HCT116 (cell line): ENCODE results near the gene GCNT2. TPM values are rescaled to one million over a fixed set of nuclear protein-coding genes. Genes with fewer than 3 reads are reported as not detected.

Experiments
- ATAC-seq: fragments of 200-7000 bp; cut with Tn5 transposase; 2 replicates; pipeline ENCODE4 v1.9.1; 2020; ENCODE audit warnings: mild to moderate bottlenecking, moderate library complexity
- BruUV-seq: library from RNA; stranded (reverse); fragments of 400-500 nt; replicated peaks from 2 replicates; lab custom pipeline; 2021; lab: Mats Ljungman, UMichigan
- CTCF ChIA-PET: fragments of 300-600 bp; sonication (Branson Sonifier 250); formaldehyde crosslinking; loops from one replicate; lab custom pipeline; 2021; ENCODE audit warnings: antibody characterized with exemption; lab: Charles Lee
- POLR2A ChIA-PET: fragments of 300-600, 350-600 bp; sonication (Branson Sonifier 250); formaldehyde crosslinking; loops from one replicate; lab custom pipeline; 2021; ENCODE audit warnings: antibody characterized with exemption; lab: Charles Lee
- RAD21 ChIA-PET, 2 experiments: fragments of 300-600 bp; sonication (Branson Sonifier 250); formaldehyde crosslinking; loops; one replicate each; lab custom pipeline; 2023; ENCODE audit warnings: low total read pairs in 2 of 2; ENCODE audit not compliant: uncharacterized antibody in 2 of 2, unreplicated experiment in 2 of 2, low non-redundant PET in 1 of 2; lab: Charles Lee
- DNase-seq: peaks from one replicate; pipeline ENCODE4 v3.0.0-alpha.2; 2010; ENCODE audit warnings: low read depth, low spot score
- H2AFZ ChIP-seq: fragments of 200-600 bp; shearing (Covaris generic), sonication (generic); 2 replicates; pipeline ENCODE4 v1.6.1; 2017; ENCODE audit warnings: low read depth, mixed run types, mixed read lengths, antibody characterized with exemption, low read length; ENCODE audit not compliant: poor library complexity, severe bottlenecking
- H3K27ac ChIP-seq: 2 replicates; pipeline ENCODE4 v1.5.1; 2012; ENCODE audit warnings: low read depth, low read length
- H3K27me3 ChIP-seq: fragments of 200-600 bp; sonication (generic); 2 replicates; pipeline ENCODE4 v1.6.1; 2016; ENCODE audit warnings: mixed run types, low read length, mixed read lengths; ENCODE audit not compliant: insufficient read depth
- H3K36me3 ChIP-seq, 2 experiments: fragments of 200-500 bp in 1 of 2; fragments of 200-600 bp in 1 of 2; sonication (Bioruptor generic) in 1 of 2; sonication (generic) in 1 of 2; 2 replicates each; pipeline versions ENCODE4 v1.5.1 to v1.6.1; 2014 to 2016; ENCODE audit warnings: low read length in 2 of 2, inconsistent platforms in 1 of 2, mixed read lengths in 1 of 2, mixed run types in 1 of 2; ENCODE audit not compliant: insufficient read depth in 2 of 2, control insufficient read depth in 1 of 2
- H3K4me1 ChIP-seq, 2 experiments: fragments of 200-600 bp in 1 of 2; sonication (generic) in 1 of 2; 2 replicates each; pipeline versions ENCODE4 v1.5.1 to v1.6.1; 2012 to 2017; ENCODE audit warnings: low read length in 2 of 2, inconsistent platforms in 1 of 2, mild to moderate bottlenecking in 1 of 2, mixed read lengths in 1 of 2, mixed run types in 1 of 2, moderate library complexity in 1 of 2; ENCODE audit not compliant: insufficient read depth in 2 of 2, control insufficient read depth in 1 of 2
- H3K4me2 ChIP-seq: fragments of 200-600 bp; sonication (generic); 2 replicates; pipeline ENCODE4 v1.6.1; 2017; ENCODE audit warnings: mixed run types, low read length, mixed read lengths
- H3K4me3 ChIP-seq, 2 experiments: fragments of 200-600 bp in 1 of 2; sonication (generic) in 1 of 2; replicated peaks in 1 of 2; 2 replicates each; pipeline ENCODE4 v1.5.1; 2011 to 2016; ENCODE audit warnings: low read length in 2 of 2, control low read depth in 1 of 2, low read depth in 1 of 2, mild to moderate bottlenecking in 1 of 2, mixed read lengths in 1 of 2, mixed run types in 1 of 2
- H3K79me2 ChIP-seq: fragments of 200-600 bp; sonication (generic); 2 replicates; pipeline ENCODE4 v1.6.1; 2017; ENCODE audit warnings: mild to moderate bottlenecking, mixed run types, low read length, moderate library complexity, mixed read lengths; ENCODE audit not compliant: insufficient read depth
- H3K9ac ChIP-seq: fragments of 200-600 bp; sonication (generic); 2 replicates; pipeline ENCODE4 v1.6.1; 2016; ENCODE audit warnings: low read length, mixed read lengths
- H3K9me2 ChIP-seq: fragments of 200-600 bp; sonication (generic), shearing (Covaris generic); 2 replicates; pipeline ENCODE4 v1.6.1; 2017; ENCODE audit warnings: mixed run types, mild to moderate bottlenecking, moderate library complexity; ENCODE audit not compliant: insufficient read depth
- H3K9me3 ChIP-seq, 2 experiments: fragments of 200-500 bp in 1 of 2; fragments of 200-600 bp in 1 of 2; sonication (Bioruptor generic) in 1 of 2; sonication (generic) in 1 of 2; 2 replicates each; pipeline ENCODE4 v1.6.1; 2014 to 2017; ENCODE audit warnings: low read length in 2 of 2, mixed read lengths in 2 of 2, inconsistent platforms in 1 of 2, low read depth in 1 of 2, mild to moderate bottlenecking in 1 of 2, mixed run types in 1 of 2, moderate library complexity in 1 of 2; ENCODE audit not compliant: control insufficient read depth in 1 of 2, insufficient read depth in 1 of 2
- H4K20me1 ChIP-seq: fragments of 200-600 bp; sonication (generic), shearing (Covaris generic); 2 replicates; pipeline ENCODE4 v1.6.1; 2017; ENCODE audit warnings: mixed run types, mild to moderate bottlenecking, moderate library complexity; ENCODE audit not compliant: insufficient read depth
- ATF3 ChIP-seq: IDR thresholded peaks from 2 replicates; pipeline ENCODE4 v1.6.1; 2012
- CBX3 ChIP-seq: IDR thresholded peaks from 2 replicates; pipeline ENCODE4 v1.6.1; 2012; ENCODE audit warnings: low read depth
- CTCF ChIP-seq, 3 experiments: fragments of 200-600 bp in 1 of 3; sonication (generic) in 1 of 3; IDR thresholded peaks in 2 of 3; conservative IDR thresholded peaks in 1 of 3; 2 replicates each; pipeline ENCODE4 v1.5.1; 2012 to 2017; ENCODE audit warnings: low read depth in 2 of 3, low read length in 2 of 3, antibody characterized with exemption in 1 of 3, borderline replicate concordance in 1 of 3, control low read depth in 1 of 3, mild to moderate bottlenecking in 1 of 3, mixed read lengths in 1 of 3, mixed run types in 1 of 3, moderate library complexity in 1 of 3; ENCODE audit not compliant: insufficient read depth in 1 of 3
- ELF1 ChIP-seq: IDR thresholded peaks from 2 replicates; pipeline ENCODE4 v1.6.1; 2012; ENCODE audit warnings: low read depth, borderline replicate concordance
- JUND ChIP-seq: IDR thresholded peaks from 2 replicates; pipeline ENCODE4 v1.6.1; 2012
- POLR2A ChIP-seq: IDR thresholded peaks from 2 replicates; pipeline ENCODE4 v1.7.0; 2011; ENCODE audit warnings: borderline replicate concordance; ENCODE audit not compliant: insufficient read depth, insufficient read length; ENCODE audit errors: extremely low read depth
- RAD21 ChIP-seq: IDR thresholded peaks from 2 replicates; pipeline ENCODE4 v1.6.1; 2012; ENCODE audit warnings: low read depth, mild to moderate bottlenecking
- REST ChIP-seq: IDR thresholded peaks from 2 replicates; pipeline ENCODE4 v1.6.1; 2012; ENCODE audit warnings: low read depth
- SIN3A ChIP-seq: IDR thresholded peaks from 2 replicates; pipeline ENCODE4 v1.6.1; 2012; ENCODE audit warnings: low read depth
- TCF7L2 ChIP-seq: IDR thresholded peaks from 2 replicates; pipeline ENCODE4 v1.7.0; 2011; ENCODE audit warnings: borderline replicate concordance, inconsistent platforms; ENCODE audit not compliant: insufficient read depth, insufficient read length; ENCODE audit errors: extremely low read depth
- YY1 ChIP-seq: IDR thresholded peaks from 2 replicates; pipeline ENCODE4 v1.6.1; 2011; ENCODE audit warnings: low read length, low read depth, moderate library complexity, mild to moderate bottlenecking; ENCODE audit not compliant: insufficient replicate concordance; ENCODE audit errors: extremely low read depth
- ZBTB33 ChIP-seq: IDR thresholded peaks from 2 replicates; pipeline ENCODE4 v1.6.1; 2011; ENCODE audit warnings: mild to moderate bottlenecking, low read length, moderate library complexity; ENCODE audit not compliant: insufficient replicate concordance; ENCODE audit errors: extremely low read depth
- ZFX ChIP-seq: fragments of 450-650 bp; IDR thresholded peaks from 2 replicates; pipeline ENCODE4 v1.6.1; 2017
- ZNF274 ChIP-seq: fragments of 200-500 bp; sonication (Bioruptor generic); IDR thresholded peaks from 2 replicates; pipeline ENCODE4 v1.6.1; 2014; ENCODE audit warnings: mild to moderate bottlenecking, low read depth, low read length, inconsistent platforms
- intact Hi-C: fragments of 100-400 bp; cut with micrococcal nuclease; formaldehyde crosslinking; loops from 2 replicates; pipeline ENCODE4 v1.10.0; 2022
- total RNA-seq: library from RNA; stranded (reverse); gene quantifications from one replicate; pipeline ENCODE4 v1.2.1, GENCODE V29; 2021; ENCODE audit not compliant: unreplicated experiment

Gene GCNT2
- total RNA-seq, 1 experiment from 2014 or later = 0.74 TPM

GRCh38 chr6:10589983-10590382 lies 68.8 kb downstream of the GCNT2 start:
- TF ChIP-seq CBX3 (no peak), JUND (no peak), ZNF274 (no peak), YY1 (no peak), POLR2A (no peak), REST (no peak), ZBTB33 (no peak), ATF3 (no peak), SIN3A (no peak), ZFX (no peak), RAD21 (no peak), CTCF (IDR thresholded peaks at IDR 0.05 in 2 of 3, conservative IDR thresholded peaks at IDR 0.05 in 1 of 3; ENCODE audit: borderline replicate concordance in 1 of 3, insufficient read depth in 1 of 3, low read depth in 2 of 3, low read length in 2 of 3) (no peak), ELF1 (no peak), TCF7L2 (no peak)
- RAD21 ChIA-PET = no interaction called here
- H4K20me1 ChIP-seq = no peaks in the 10 kb centered on the region
- no peak overlapping the region for H3K4me3 ChIP-seq
- no peak for DNase-seq
- H3K9ac ChIP-seq = no peak overlapping the region
- H3K9me3 ChIP-seq = no peaks in the 10 kb centered on the region
- no peak for ATAC-seq
- no peaks in the 10 kb centered on the region for H3K36me3 ChIP-seq
- intact Hi-C loops = no loop called here
- POLR2A ChIA-PET = no interaction called here
- BruUV-seq = no TSS peak
- H2AFZ ChIP-seq = no peak overlapping the region
- H3K79me2 ChIP-seq = no peaks in the 10 kb centered on the region
- CTCF ChIA-PET = no interaction called here
- H3K9me2 ChIP-seq = no peaks in the 10 kb centered on the region
- H3K27ac ChIP-seq = no peak overlapping the region
- H3K4me1 ChIP-seq = no peaks in the 10 kb centered on the region
- H3K4me2 ChIP-seq = no peak overlapping the region
- H3K27me3 ChIP-seq = no peaks in the 10 kb centered on the region
